ENCODE measurements around the gene KCNH2.

DNA sequence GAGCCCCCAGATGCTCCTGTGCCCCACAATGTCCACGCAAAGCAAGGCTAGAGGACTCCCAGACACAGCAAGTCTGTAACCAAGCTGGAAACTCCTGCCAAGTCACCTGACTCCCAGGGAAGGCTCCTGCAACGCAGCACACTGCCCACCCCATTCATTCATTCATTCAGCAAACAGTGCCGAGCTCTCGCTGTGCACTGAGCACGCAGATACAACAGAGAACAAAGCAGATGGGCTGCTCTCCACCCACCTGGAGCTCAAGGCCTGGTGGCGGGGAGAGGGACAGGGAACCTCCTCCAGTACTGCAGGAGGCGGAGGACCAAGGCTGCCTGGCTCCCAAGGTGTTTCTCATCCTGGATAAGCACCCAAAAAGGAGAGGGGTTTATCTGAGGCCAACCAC is 8.6 kb downstream of the KCNH2 start:
- TF ChIP-seq, protein P1, sequence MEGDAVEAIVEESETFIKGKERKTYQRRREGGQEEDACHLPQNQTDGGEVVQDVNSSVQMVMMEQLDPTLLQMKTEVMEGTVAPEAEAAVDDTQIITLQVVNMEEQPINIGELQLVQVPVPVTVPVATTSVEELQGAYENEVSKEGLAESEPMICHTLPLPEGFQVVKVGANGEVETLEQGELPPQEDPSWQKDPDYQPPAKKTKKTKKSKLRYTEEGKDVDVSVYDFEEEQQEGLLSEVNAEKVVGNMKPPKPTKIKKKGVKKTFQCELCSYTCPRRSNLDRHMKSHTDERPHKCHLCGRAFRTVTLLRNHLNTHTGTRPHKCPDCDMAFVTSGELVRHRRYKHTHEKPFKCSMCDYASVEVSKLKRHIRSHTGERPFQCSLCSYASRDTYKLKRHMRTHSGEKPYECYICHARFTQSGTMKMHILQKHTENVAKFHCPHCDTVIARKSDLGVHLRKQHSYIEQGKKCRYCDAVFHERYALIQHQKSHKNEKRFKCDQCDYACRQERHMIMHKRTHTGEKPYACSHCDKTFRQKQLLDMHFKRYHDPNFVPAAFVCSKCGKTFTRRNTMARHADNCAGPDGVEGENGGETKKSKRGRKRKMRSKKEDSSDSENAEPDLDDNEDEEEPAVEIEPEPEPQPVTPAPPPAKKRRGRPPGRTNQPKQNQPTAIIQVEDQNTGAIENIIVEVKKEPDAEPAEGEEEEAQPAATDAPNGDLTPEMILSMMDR (IDR thresholded peaks at IDR 0.05) = no peak
- TF ChIP-seq POLR2A (IDR thresholded peaks at IDR 0.05) = no peak
